Measurements from ENCODE around the gene MTMR1. TPM values are rescaled to one million over a fixed set of nuclear protein-coding genes. Genes with fewer than 3 reads are reported as not detected.

MTMR1 gene
- total RNA-seq, 1 experiment from 2014 or later: 23.6 TPM

DNA sequence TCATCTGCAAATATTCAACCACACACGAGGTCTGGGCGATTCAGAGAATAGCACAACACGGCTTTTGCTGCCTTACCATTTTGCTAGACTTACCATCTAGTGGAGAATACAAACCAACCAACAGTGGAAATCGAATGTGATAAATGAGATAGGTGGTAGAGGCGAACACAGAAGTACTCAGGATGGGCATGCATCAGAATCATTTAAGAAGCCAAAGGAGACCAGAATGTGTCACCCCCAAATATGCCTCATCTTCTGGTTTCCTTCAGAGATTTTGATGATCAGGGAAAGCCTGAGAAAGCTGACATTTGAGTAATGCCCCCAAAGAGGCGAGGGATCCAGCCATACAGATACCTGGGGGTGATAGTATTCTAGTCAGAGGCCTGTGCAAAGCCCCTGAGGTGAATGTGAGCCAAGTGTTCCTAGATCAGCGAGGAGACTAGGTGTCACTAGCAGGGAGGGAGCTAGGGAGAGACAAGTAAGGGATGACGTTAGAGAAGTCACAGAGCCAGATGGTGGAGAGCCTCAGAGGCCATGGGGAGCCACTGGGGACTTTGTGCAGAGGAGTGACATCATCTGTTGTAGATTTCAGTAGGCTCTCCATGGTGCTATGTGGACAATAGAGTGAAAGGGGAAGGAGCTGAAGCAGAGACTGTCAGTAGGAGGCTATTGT, 1.7 kb downstream of the MTMR1 start:
- Histone ChIP-seq H3K9me3 (ENCODE audit: low read depth, low read length, poor library complexity, severe bottlenecking) (no peaks in the 10 kb centered on the region), H3K4me3 (ENCODE audit: low read depth, low read length, poor library complexity, severe bottlenecking) (no peak overlapping the region), H3K4me1 (ENCODE audit: insufficient read depth, low read length, poor library complexity, severe bottlenecking) (peaks cover 1% of the 10 kb centered on the region), H3K36me3 (ENCODE audit: insufficient read depth, low read length, poor library complexity, severe bottlenecking) (no peaks in the 10 kb centered on the region), H3K27ac (ENCODE audit: low read depth, low read length, poor library complexity, severe bottlenecking) (no peak overlapping the region), H3K27me3 (replicated peaks; ENCODE audit: insufficient read depth, low read depth, low read length, poor library complexity) (no peaks in the 10 kb centered on the region)
- TF ChIP-seq CTCF (conservative IDR thresholded peaks at IDR 0.05; ENCODE audit: low read depth, low read length) (no peak), EZH2 (IDR thresholded peaks at IDR 0.05; ENCODE audit: borderline replicate concordance, low read depth, low read length, poor library complexity, severe bottlenecking) (no peak)
- no TSS peak for BruUV-seq (replicated peaks)
- ChIA-PET POLR2A (ENCODE audit: low non-redundant PET) (no interaction called here), CTCF (no interaction called here)
- DNase-seq (ENCODE audit: low spot score): no peak
- intact Hi-C loops (cut with micrococcal nuclease; ENCODE audit: unreplicated experiment): no loop called here

- intact Hi-C loops (cut with micrococcal nuclease; ENCODE audit: unreplicated experiment): no loop called here
- H3K9me3 ChIP-seq (ENCODE audit: low read depth, low read length, poor library complexity, severe bottlenecking): no peaks in the 10 kb centered on the region
- H3K4me3 ChIP-seq (ENCODE audit: low read depth, low read length, poor library complexity, severe bottlenecking): no peak overlapping the region
- H3K27me3 ChIP-seq (replicated peaks; ENCODE audit: insufficient read depth, low read depth, low read length, poor library complexity): no peaks in the 10 kb centered on the region
- no peaks in the 10 kb centered on the region for H3K36me3 ChIP-seq (ENCODE audit: insufficient read depth, low read length, poor library complexity, severe bottlenecking)
- no peak overlapping the region for H3K27ac ChIP-seq (ENCODE audit: low read depth, low read length, poor library complexity, severe bottlenecking)
- CTCF ChIA-PET: no interaction called here
- no TSS peak for BruUV-seq (replicated peaks)
- no peak for DNase-seq (ENCODE audit: low spot score)
- H3K4me1 ChIP-seq (ENCODE audit: insufficient read depth, low read length, poor library complexity, severe bottlenecking): peaks cover 4% of the 10 kb centered on the region
- TF ChIP-seq CTCF (conservative IDR thresholded peaks at IDR 0.05; ENCODE audit: low read depth, low read length): no peak
- POLR2A ChIA-PET (ENCODE audit: low non-redundant PET): no interaction called here
Measured at GRCh38 chrX:150696331-150696730, 3.1 kb downstream of the MTMR1 start.

- TF ChIP-seq EZH2 (IDR thresholded peaks at IDR 0.05; ENCODE audit: borderline replicate concordance, low read depth, low read length, poor library complexity, severe bottlenecking) (no peak), CTCF (conservative IDR thresholded peaks at IDR 0.05; ENCODE audit: low read depth, low read length) (no peak)
- no peak for DNase-seq (ENCODE audit: low spot score)
- Histone ChIP-seq H3K9me3 (ENCODE audit: low read depth, low read length, poor library complexity, severe bottlenecking) (no peaks in the 10 kb centered on the region), H3K4me1 (ENCODE audit: insufficient read depth, low read length, poor library complexity, severe bottlenecking) (peaks cover 4% of the 10 kb centered on the region), H3K4me3 (ENCODE audit: low read depth, low read length, poor library complexity, severe bottlenecking) (no peak overlapping the region), H3K36me3 (ENCODE audit: insufficient read depth, low read length, poor library complexity, severe bottlenecking) (no peaks in the 10 kb centered on the region), H3K27ac (ENCODE audit: low read depth, low read length, poor library complexity, severe bottlenecking) (no peak overlapping the region), H3K27me3 (replicated peaks; ENCODE audit: insufficient read depth, low read depth, low read length, poor library complexity) (no peaks in the 10 kb centered on the region)
- CTCF ChIA-PET: no interaction called here
- BruUV-seq (replicated peaks): no TSS peak
- POLR2A ChIA-PET (ENCODE audit: low non-redundant PET): no interaction called here
- intact Hi-C loops (cut with micrococcal nuclease; ENCODE audit: unreplicated experiment): no loop called here
Measured at GRCh38 chrX:150696866-150697265, 3.7 kb downstream of the MTMR1 start.

All from A673 (cell line).